Glomerular visceral epithelial cell (primary cell): ENCODE results near the gene GLMN.
"Not testable (repeated sequence)": the region's sequence is repeated elsewhere in the genome, so short reads cannot be mapped to it uniquely, and the experiment has no call there.

Experiments
- DNase-seq: peaks from one replicate; pipeline ENCODE4 v3.0.0-alpha.2; 2016; ENCODE audit errors: extremely low spot score

Gene GLMN

GRCh38 chr1:92299477-92300150, 827 bp upstream of the GLMN start:
- DNase-seq, result peak; percentile 6

- DNase-seq, result no peak
Observed at GRCh38 chr1:92298213-92298572, 594 bp downstream of the GLMN start.

GRCh38 chr1:92291372-92291999, 7.3 kb downstream of the GLMN start:
- DNase-seq, result peak; percentile 51

GRCh38 chr1:92281411-92281810, 17.4 kb downstream of the GLMN start:
- not testable (repeated sequence) for DNase-seq

- DNase-seq, result not testable (repeated sequence)
Observed at GRCh38 chr1:92279781-92280180, 19.0 kb downstream of the GLMN start.

GRCh38 chr1:92277105-92277723, 21.6 kb downstream of the GLMN start:
- DNase-seq, result no peak

- DNase-seq, result no peak
Observed at GRCh38 chr1:92276082-92276481, 22.7 kb downstream of the GLMN start.

GRCh38 chr1:92274939-92275338, 23.8 kb downstream of the GLMN start:
- DNase-seq, result peak; percentile 28

GRCh38 chr1:92273039-92273438, 25.7 kb downstream of the GLMN start:
- no peak for DNase-seq

GRCh38 chr1:92262516-92262915, 36.3 kb downstream of the GLMN start:
- no peak for DNase-seq

GRCh38 chr1:92259350-92259749, 39.4 kb downstream of the GLMN start:
- no peak for DNase-seq

- not testable (repeated sequence) for DNase-seq
Observed at GRCh38 chr1:92254714-92255113, 44.1 kb downstream of the GLMN start.

GRCh38 chr1:92244376-92244775, 54.4 kb downstream of the GLMN start:
- DNase-seq, result no peak

- DNase-seq, result no peak
Observed at GRCh38 chr1:92240034-92240433, 58.8 kb downstream of the GLMN start.

- DNase-seq, result no peak
Observed at GRCh38 chr1:92230736-92231135, 68.1 kb downstream of the GLMN start.

- no peak for DNase-seq
Observed at GRCh38 chr1:92228401-92228800, 70.4 kb downstream of the GLMN start.

GRCh38 chr1:92219028-92219427, 79.8 kb downstream of the GLMN start:
- no peak for DNase-seq

- DNase-seq, result no peak
Observed at GRCh38 chr1:92218559-92218958, 80.2 kb downstream of the GLMN start.

GRCh38 chr1:92217721-92218120, 81.1 kb downstream of the GLMN start, which contains the start of gene C1orf146:
Gene C1orf146 (plus strand): TSS chr1:92217915. CDS start chr1:92231421, 13,506 bp downstream.
- no peak for DNase-seq

- DNase-seq, result peak; percentile 15
Observed at GRCh38 chr1:92211166-92211565, 87.6 kb downstream of the GLMN start.

GRCh38 chr1:92210701-92211100, 88.1 kb downstream of the GLMN start:
- peak; percentile 31 for DNase-seq

- no peak for DNase-seq
Observed at GRCh38 chr1:92203105-92203504, 95.7 kb downstream of the GLMN start.

GRCh38 chr1:92201973-92202372, 96.8 kb downstream of the GLMN start:
- no peak for DNase-seq
